Activated T-helper 1 cell treated with anti-CD3 and anti-CD28 coated beads, Interleukin-2, amount 50 U/mL, for 16 hours (primary cell): ENCODE measurements around the gene PLAAT3.
"Not testable (repeated sequence)": the region's sequence is repeated elsewhere in the genome, so short reads cannot be mapped to it uniquely, and the experiment has no call there.

Source experiments
- DNase-seq, 2 donors: peaks; one replicate each; pipeline ENCODE4 v3.0.0-alpha.2; 2020; ENCODE audit warnings: low read depth in 1 of 2, low spot score in 1 of 2

The PLAAT3 gene

DNA sequence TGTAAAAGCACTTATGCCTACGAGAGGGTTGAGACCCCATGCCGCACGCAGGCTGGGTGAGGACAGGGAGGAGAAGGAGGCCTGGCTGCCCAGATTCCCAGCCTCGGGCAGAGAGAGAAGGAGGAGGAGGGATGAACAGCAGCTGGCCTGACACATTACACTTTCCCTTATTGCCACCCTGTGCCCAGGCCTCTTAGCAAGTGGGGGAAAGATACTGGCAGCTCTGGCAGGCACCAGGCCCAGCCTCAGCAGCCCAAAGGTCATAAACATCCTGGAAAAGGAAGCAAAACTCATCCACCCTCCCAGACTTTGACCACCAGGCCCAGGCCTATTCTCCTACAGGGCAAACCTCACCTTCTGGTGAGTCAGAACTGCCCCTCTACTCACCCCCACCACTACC, 4.7 kb downstream of the PLAAT3 start:
- DNase-seq = no peak

DNA sequence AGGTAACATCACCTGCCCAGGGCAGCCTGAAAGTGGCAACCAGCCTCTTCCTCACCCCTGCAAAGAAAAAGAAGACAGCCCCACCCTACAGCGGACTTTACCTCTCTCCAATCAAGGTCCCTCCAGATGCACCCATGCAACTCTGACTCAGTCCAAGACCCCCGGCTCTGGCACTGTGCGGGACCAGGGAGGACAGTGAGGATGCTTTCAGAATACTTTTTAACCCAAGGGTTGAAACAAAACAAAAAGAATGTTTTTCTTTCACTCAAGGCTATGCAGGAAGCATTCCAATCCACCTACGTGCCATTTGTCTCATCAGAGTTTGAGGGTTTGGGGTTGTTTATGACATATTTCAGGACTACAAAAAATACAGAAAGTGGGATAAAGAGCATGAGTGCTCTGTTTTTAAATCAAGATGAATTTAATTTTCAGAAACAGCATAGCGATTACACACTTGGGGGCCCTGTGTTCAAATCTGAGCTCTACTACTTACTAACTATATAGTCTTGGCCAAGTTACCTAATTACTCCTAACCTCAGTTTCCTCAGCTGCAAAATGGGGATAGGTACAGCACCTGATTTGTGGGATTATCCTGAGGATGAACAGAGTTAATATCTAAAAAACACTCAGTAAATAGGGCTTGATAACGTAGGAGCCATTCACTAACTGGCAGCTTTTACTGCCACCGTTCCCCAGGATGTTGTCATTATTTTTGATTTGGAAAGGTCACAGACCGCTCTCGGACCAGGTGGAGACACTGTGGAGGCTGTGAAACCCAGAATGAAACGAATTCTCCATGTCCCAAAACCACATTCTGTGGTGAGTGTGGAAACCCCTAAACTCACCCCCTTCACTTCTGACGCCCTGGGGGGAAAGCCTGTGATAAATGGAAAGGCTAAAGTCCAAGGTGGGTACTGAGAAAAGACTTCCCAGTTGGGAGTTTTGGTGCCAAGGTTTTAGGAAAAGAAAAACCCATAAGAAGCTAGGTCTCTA, 5.6 kb downstream of the PLAAT3 start:
- no peak for DNase-seq

DNA sequence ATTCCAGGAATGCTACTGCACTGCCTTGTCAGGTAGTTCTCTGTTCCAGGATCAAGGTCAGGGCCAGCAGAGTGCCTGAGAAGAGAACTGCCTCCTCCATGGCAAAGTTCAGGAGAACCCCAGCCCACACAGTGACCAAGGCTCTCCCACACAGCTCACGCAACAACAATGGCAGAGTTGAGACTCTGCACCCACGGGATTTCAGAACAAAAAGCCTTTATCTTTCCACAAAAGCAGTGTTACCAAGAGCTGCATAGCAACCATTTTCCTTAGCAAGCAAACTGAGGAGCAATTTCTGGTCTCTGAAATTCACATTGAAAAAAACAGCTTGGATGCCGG, 11.1 kb downstream of the PLAAT3 start:
- no peak for DNase-seq

DNA sequence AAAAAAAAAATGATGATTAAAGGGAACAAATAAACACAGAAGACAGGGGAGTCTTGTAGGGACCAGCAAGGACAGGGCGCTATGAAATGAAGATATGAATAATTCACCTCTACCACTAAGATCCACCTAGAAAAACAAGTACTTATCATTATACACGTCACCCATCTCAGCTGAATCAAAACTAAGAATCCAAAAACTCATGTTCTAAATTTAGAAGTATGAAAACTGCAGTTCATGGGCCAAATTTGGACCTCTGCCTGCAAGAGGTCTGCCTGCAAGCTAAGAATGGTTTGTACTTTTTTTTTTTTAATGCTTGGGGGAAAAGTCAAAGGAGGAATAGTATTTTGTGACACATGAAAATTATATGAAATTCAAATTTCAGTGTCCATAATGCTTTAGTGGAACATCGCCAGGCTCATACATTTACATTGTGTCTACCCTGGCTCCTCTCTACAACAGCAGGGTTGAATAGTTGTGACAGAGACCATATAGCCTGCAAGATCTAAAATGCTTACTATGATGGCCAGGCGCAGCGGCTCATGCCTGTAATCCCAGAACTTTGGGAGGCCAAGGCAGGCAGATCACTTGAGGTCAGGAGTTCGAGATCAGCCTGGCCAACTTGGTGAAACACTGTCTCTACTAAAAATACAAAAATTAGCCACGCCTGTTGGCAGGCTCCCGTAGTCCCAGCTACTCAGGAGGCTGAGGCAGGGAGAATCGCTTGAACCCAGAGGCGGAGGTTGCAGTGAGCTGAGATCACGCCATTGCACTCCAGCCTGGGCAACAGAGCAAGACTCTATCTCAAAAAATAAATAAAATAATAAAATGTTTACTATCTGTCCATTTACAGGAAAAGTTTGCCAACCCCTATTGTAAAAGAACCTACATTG, 11.7 kb downstream of the PLAAT3 start:
- DNase-seq = not testable (repeated sequence)

DNA sequence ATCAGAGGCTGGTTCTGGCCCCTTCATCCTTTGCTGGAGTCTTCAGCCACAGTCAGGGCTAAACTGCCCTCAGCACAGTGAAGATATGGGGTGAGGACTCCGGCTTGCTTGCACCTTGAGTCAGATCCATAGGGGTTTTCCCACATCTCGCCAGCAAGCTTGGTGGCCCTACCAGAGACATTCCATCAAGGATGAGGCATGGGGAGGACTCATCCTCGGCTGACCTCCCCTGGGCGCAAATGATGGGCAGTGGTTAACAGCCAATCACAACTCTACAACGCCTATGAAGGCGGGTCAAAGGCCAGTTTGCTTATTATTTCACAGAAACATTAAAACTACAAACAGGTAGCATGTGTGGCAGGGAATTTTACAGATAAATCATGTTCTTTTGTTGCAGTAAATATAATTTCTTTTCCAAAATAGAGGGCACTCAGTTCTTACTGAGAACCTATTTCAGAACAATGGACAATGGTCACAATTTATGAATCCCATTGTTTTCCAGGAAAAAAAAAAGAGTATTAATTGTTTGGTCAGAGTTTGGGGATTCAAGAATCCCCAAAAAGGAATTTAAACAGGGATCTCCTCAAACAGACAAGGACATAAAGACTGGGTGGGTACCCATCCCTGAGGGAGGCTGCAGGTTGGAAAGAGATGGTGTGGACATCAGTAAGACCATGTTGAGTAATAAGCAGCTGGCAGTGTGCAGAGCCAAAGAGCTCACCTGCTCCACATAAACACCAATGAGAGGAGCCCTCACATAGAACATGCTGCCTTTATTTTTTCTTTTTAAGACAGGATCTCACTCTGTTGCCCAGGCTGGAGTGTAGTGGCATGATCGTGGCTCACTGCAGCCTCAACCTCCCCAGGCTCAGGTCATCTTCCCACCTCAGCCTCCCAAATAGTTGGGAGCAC, 14.8 kb downstream of the PLAAT3 start:
- DNase-seq = no peak

DNA sequence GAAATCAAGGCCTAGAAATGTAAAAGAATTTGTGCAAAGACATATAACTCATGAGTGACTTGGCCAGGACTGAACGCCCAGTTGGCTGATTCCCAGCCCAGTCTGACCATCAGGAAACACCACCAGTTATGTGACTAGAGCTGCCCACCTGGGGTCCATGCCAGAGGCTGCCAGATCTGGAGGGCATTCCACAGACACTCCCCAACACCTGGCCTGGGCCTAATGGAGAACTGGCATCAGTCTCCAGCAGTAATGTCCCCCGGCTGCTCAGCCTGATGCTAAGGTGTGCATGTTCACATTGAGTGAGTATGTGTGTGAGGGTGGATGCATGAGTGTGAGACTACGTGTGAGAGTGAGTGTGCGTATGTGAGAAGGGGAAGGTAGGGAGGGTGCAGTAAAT, 15.7 kb downstream of the PLAAT3 start:
- DNase-seq = no peak

DNA sequence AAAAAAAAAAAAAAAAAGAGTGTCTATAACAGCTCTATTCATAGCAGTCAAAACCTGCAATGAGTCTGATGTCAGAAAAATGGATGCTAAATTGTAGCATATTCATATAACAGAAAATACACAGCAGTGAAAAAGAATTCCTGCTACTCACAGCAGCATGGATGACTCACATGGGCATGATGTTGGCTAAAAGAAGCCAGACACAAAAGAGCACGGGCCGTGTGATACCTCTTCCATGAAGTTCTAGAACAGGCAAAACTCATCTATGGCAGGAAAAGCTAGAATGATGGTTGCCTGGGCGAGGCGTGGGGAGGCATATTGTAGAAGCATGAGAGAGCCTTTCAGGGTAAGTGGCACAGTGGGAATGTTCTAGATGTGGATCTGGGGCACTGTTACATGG, 18.9 kb downstream of the PLAAT3 start:
- DNase-seq = no peak

DNA sequence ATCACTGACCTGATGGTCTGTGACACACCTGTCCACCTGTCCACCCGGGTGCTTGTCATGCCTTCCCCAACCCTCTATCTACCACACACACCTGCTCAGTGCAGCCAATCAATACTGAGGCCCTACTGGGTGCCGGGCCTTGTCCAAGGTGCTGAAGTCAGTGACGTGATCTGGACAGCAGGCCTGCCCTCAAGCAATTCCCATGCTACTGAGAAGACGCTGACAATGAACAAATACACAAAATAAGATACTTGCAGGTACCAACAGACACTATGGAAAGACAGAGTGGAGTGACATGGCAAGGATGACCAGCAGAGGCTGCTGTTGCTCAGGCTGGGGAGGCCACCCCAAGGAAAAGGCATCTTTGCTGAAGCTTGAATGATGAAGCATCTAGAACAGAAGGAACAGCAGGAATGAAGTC, 21.2 kb downstream of the PLAAT3 start:
- DNase-seq = no peak

DNA sequence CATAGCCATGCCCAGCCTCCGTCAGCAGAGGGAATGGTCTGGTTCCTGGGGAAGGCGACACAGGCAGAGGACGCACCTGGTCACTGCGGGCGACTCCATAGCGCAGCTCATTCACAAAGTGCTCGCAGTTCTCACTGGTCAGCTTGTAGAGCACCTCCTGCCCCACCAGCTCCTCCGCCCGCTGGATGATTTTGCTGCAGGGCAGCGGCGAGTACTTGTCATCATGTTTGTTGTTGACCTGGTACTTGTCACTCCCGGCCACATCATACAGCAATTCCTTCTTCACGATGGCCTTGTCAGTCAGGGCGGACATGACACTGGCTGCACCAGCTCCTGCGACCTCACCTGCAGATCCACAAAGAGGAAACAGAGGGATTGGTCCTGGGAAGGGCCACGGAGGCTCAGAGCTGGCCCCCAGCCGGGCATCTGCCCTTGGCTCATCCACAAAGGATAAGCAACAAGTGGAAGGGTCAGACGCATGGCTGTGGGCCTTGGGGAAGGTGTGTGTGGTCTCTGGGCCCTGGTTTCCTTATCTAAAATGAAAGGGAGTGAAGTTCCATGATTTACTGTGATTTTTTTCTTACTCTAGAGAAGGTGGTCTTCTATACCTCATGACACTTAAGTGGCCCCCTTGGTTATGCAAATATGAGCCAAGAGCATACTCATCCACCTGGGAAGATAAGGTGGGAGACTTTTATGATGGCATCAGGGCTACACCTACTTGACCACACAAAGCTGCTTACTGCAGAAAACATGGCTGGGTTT, 24.0 kb downstream of the PLAAT3 start:
- DNase-seq = no peak

DNA sequence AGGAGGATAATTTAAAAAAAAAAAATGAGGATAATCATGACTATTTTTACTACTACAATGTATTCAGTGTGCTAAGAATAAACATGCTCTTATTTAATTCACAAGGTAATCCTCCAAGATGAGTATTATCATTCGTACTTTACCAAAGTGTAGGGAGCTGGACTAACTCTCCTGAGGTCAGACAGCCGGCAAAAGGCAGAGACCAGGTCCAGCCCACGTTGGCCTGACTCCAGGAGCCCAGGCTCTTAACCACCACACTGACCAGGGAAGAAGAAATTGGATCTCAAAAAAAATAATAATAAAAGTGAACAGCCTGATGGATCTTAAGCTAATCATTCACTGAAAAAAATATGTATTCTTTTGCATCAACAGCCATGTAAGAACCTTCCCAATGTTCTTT, 25.2 kb downstream of the PLAAT3 start:
- no peak for DNase-seq

DNA sequence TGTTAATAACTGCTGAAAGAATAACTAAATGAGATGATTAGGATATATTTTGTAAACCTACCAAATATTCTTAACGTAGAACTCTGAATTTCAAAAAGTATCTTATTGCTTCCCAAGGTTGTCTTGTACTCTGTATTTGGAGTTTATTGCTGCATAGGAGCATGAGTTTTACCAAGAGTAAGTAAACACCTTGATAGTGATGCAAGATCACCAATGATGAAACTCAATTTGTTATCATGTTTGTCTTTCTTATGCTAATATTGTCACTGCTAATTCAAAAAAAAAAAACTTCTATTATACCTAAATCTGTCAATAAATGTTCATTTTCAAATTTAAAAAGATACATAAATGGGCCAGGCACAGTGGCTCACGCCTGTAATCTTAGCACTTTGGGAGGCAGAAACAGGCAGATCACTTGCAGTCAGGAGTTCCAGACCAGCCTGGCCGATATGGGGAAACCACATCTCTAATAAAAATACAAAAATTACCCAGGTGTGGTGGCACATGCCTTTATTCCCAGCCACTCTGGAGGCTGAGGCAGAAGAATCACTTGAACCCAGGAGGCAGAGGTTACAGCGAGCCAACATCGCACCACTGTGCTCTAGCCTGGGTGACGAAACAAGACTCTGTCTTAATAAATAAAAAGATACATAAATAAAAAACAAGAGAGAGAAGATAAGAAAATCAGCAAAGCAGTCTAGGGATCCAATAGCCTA, 27.6 kb downstream of the PLAAT3 start:
- no peak for DNase-seq

DNA sequence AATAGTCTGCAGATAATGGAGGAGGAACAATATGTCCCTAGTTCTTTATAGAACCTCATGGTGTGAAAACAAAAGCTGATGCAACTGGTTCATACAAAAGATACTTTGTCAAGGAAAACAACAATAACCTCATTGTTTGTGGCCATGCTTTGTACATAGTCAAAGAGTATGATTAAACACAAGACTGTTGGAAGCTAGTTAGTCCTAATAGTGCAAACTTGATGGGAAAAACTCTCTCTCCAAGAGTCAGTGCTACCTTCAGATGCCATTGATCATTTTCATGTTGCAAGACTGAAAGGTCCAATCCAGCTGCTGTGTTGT, 30.9 kb downstream of the PLAAT3 start:
- DNase-seq = no peak

DNA sequence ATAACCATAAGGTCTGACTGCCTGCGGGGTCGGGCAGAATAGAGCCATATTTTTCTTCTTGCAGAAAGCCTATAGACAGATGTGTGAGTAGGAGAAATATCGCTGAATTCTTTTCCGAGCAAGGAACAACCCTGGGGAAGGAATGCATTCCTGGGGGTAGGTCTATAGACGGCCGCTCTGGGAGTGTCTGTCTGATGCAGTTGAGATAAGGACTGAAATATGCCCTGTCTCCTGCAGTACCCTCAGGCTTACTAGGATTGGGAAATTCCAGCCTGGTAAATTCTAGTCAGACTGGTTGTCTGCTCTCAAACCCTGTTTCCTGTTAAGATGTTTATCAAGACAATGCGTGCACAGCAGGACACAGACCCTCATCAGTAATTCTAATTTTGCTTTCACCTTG, 33.0 kb downstream of the PLAAT3 start:
- not testable (repeated sequence) for DNase-seq

DNA sequence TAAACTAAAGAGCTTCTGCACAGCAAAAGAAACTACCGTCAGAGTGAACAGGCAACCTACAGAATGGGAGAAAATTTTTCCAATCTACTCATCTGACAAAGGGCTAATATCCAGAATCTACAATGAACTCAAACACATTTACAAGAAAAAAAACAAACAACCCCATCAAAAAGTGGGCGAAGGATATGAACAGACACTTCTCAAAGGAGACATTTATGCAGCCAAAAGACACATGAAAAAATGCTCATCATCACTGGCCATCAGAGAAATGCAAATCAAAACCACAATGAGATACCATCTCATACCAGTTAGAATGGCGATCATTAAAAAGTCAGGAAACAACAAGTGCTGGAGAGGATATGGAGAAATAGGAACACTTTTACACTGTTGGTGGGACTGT, 35.4 kb downstream of the PLAAT3 start:
- DNase-seq = not testable (repeated sequence)

DNA sequence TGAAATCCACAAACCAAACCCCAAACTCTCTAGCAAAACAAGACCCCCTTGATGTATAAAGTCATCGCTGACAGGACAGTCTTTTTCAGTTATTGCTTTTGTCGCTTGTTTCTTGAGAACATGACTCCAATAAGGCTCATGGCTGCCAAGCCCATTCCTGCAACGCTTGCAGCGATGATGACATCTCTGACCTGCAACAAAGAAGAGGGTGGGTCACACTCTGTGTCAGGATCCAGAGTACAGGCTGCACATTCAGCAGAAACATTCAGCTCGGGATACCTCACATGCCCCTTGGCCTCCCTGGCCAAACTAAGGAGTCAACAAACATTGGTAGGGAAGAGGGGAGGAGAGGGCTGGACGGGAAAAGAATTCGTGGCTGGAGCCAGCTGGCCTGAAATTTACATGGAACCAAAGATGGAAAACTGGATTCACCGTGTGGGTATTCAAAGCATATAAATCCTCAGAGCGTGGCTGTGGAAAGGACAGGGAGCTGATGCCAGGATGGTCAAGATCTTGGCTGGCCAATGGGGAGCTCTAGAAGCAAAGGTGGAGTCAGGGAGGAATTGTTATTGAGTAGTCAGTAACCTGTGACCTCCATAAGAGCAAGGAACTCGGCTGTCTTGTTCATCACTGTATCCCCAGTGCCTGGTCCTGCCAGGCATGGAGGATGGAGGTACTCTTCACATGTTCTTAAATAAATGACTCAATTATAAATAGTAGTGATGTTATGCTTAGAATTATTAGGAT, 39.2 kb downstream of the PLAAT3 start:
- no peak for DNase-seq

DNA sequence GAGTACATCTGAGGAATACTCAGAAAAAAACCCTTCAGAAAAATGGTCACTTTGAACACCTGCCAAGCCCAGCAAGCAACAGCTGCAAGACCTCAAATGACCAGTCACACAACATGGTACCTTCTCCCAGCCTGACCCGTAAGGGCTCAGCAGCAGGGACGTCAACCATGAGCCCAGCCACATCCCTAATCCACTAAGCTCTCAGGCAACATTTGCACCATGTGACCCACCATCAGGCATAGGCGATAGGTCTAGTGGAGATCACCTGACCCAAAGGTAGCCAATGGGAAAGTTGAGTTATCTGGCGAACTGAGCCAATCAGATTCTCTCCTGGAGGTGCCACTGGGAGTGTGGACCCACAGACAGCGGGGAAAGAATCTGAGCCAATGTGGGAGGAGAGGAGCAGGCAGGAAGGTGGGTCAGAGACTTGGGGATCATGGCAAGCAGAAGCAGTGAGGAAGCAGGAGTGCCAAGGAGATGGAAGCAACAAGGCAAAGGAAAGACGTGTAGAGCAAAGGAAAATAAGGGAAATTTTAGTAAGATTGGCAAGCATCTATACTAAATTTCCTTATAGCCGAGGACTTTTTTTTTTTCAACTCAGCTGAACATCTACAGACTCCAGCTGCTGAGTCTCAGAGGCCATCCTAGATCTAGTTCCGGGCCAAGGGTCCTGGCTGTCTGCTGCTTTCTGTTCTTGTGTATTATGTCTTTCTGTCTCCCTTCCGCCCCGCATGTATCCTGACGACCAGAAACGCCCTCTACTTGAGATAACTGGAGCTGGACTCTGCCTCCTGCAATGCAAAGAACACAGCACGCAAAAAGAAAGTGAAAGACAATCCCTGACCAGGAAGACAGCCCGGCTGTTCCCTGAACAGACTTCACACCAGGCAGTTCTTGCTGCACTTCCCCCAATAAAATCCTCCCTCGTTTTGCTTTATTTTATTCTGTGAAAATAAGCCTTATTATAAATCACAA, 40.1 kb downstream of the PLAAT3 start:
- no peak for DNase-seq

DNA sequence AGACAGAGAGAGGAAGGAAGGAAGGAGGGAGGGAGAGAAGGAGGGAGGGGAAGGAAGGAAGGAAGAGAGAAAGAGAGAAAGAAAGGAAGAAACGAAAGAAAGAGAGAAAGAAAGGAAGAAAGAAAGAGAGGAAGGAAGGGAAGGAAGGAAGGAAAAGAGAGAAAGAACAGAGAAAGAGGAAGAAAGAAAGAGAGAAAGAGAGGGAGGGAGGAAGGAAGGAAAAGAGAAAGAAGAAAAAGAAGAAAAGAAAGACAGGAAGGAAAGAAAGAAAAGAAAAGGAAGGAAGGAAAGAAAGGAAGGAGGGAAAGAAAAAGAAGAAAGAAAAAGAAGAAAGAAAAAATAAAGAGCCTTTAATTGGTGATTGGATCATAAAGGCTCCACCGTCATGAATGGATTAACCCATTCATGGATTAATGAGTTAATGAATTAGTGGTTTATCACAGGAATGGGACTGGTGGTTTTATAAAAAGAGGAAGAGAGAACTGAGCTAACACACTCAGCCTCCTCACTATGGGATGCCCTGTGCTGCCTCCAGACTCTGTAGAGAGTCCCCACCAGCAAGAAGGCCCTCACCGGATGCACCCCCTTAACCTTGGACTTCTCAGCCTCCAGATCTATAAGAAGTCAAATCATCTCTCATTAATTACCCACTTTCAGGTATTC, 42.1 kb downstream of the PLAAT3 start:
- no peak for DNase-seq
